Endometrial microvascular endothelial cells (primary cell): ENCODE data around the gene MFAP5. TPM values are rescaled to one million over a fixed set of nuclear protein-coding genes. Genes with fewer than 3 reads are reported as not detected.

Experiments
- in situ Hi-C: cut with HindIII; loops from 2 replicates; pipeline ENCODE4 v1.10.0; 2017; ENCODE audit warnings: low sequenced_read_pairs, low pct_unique_long_range_greater_than_20kb; ENCODE audit errors: inconsistent ontology term
- total RNA-seq: library from RNA; depleted of rRNA; stranded (reverse); fragments of >200 nt; gene quantifications from one replicate; pipeline ENCODE4 v1.2.3, GENCODE V29; 2015; ENCODE audit errors: inconsistent ontology term

Gene MFAP5, protein sequence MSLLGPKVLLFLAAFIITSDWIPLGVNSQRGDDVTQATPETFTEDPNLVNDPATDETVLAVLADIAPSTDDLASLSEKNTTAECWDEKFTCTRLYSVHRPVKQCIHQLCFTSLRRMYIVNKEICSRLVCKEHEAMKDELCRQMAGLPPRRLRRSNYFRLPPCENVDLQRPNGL
- total RNA-seq = not detected

DNA sequence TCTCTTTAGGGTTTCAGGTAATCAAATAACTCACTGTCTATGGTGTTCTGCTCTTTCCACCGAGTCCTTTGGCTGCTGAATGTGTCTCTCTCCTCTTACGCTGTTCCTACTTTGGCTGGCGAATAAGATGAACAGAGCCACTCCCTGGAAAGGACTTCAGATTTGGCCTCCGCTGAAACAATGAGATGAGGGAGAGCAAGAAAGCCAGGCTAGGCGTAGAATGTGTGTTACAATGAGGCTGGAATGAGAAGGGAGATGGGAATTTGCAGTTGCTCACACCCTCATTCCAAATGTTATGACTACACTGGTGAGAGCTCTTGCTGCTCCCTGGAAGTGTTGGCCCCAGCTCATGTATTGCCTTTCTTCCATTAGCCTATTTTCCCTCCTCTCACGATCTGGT, at the start of gene MFAP5:
MFAP5 (minus strand) TSS at position 234 of the 400 bp plus-strand sequence. CDS start 722 bp downstream, outside the sequence.
- in situ Hi-C loops = no loop called here

DNA sequence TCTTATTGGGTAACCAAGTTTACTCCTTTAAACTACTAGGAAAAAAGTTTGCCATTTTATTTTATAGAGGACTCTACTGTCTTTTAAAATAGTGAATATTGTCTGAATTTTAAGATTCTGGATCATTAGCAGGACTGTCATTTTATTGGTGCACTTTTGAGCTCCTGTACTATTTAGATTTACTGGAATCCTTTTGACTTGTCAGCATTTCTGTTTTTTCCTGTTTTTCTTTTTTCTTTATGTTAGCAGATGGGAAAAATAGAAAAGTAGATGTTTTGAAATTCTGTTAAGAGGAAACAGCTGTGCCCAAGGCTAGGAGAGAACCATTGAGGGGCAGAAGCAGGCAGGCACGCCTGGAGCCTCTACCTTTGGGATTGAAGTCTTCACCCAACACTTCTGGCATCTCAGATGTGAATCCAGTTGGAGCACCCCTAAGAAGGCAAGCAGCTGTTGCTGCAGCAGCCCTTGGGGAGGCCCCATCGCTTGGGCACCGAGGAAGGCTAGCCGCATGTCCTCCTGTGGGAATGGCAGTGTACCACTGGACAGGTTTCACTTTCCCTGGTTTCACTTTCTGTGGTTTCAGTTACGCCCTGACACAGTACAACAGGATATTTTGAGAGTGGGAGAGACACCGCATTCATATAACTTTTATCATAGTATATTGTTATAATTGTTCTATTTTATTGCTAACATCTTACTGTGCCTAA, 46.7 kb upstream of the MFAP5 start:
- in situ Hi-C loops = no loop called here

- in situ Hi-C loops = no loop called here
These were observed 39.5 kb upstream of the MFAP5 start for GRCh38 chr12:8702159-8702558.

DNA sequence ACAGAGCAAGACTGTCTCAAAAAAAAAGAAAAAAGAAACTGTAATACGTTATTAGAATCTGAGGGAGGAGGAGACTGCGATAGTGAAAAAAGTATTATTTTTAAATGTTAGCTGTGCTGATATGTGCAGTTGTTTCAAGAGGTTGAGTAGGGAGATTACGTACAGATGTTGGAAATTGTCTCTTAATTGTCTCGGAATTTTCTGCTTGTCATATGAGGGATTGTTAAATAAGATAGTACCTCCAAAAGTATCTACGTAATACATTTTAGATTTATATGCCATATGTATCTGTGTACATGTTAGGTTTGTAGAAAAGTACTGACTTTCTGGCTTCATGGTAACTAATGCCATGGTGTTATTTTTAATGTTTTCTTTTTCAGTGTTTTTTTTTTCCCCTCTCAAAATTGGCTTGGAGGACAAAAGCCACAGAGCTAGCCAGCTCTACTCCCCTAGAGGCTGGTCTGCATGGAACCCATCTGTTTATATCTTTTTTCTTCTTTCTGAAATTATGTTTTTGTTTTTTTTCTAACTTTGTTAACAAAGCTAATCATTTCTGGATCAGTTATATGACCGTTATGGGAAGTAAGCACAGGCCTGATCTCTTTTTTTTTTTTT, 38.5 kb upstream of the MFAP5 start:
- in situ Hi-C loops = no loop called here

GRCh38 chr12:8699714-8700113, 37.1 kb upstream of the MFAP5 start:
- in situ Hi-C loops = no loop called here

GRCh38 chr12:8698879-8699278, 36.3 kb upstream of the MFAP5 start:
- in situ Hi-C loops = no loop called here

GRCh38 chr12:8698132-8698851, 35.7 kb upstream of the MFAP5 start:
- in situ Hi-C loops = no loop called here

DNA sequence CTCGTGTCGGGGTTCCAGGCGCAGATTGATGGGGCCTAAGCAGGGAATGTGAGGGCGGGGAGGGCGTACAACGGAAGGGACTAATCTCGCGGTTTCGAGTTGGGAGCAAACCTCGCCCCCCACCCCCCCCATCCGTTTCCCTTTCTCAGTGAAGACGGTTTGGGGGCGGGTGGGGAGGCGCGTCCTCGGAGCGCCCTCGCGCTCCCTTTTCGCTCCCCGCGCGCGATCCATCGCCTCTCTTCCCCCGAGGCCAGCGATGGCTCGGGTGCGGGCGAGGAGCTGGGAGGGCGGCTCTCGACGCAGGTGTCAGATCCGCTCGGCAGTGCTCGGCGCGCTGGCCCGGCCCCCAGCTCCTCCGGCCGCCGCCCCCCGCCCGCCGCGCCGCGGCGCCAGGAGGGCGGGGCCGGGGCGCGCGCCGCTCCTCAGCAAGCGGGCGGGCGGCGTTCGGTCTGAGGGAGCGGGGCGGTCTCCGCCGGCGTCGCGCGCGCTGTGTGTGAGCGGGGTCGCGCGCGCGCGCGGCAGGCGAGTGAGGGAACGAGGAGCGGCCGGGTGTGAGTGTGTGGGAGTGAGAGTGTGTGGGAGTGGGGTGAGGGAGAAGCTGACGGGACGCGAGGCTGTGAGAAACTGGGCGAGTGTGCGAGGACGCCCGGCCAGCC, 35.0 kb upstream of the MFAP5 start, which contains the start of gene RIMKLB:
RIMKLB (plus strand) TSS at position 516 of the 656 bp plus-strand sequence. CDS start 15,876 bp downstream, outside the sequence.
- in situ Hi-C loops = no loop called here

- in situ Hi-C loops = no loop called here
These were observed 34.5 kb upstream of the MFAP5 start for GRCh38 chr12:8697120-8697475.

- in situ Hi-C loops = no loop called here
These were observed 33.9 kb upstream of the MFAP5 start for GRCh38 chr12:8696442-8697090.

DNA sequence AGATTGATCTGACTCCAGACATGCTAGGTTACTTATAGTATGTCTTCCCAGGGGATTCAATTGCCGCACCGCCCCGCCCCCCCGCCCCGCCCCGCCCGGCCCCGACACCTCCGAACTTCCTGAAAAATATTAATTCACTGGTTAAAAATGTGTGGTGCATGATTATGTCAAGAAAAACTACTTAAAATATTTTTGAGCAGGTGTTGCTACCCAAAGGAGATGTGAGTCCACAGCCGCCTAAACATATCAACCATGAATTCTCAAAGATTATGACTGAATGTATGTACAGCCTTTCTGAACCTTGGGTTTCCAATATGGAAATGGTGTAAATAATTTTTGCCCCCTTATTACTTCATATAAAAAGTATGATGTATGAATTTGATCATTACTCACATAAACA, 32.5 kb upstream of the MFAP5 start:
- in situ Hi-C loops = no loop called here

DNA sequence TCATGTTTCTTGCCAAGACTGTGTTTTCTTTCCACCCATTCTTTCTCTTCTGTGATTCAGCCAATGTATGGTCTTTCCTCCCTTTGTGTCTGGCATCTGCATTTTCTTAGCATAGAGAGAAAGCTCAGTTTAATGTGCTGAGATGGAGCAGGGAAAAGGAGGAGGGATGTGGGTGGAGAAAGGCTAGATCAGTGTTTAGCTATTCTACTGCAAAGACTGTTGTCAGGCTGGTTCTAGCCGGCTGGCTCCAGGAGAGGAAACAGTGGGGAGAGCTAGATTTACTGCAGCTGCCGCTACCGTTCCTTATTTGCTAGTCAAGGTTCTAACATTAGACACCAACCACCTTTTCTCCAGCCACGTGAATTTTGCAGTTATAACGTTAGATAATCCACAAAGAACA, 29.9 kb upstream of the MFAP5 start:
- in situ Hi-C loops = no loop called here

- in situ Hi-C loops = no loop called here
These were observed 27.1 kb upstream of the MFAP5 start for GRCh38 chr12:8689681-8690080.

GRCh38 chr12:8687846-8688601, 25.4 kb upstream of the MFAP5 start:
- in situ Hi-C loops = no loop called here

- in situ Hi-C loops = no loop called here
These were observed 22.4 kb upstream of the MFAP5 start for GRCh38 chr12:8685051-8685450.

DNA sequence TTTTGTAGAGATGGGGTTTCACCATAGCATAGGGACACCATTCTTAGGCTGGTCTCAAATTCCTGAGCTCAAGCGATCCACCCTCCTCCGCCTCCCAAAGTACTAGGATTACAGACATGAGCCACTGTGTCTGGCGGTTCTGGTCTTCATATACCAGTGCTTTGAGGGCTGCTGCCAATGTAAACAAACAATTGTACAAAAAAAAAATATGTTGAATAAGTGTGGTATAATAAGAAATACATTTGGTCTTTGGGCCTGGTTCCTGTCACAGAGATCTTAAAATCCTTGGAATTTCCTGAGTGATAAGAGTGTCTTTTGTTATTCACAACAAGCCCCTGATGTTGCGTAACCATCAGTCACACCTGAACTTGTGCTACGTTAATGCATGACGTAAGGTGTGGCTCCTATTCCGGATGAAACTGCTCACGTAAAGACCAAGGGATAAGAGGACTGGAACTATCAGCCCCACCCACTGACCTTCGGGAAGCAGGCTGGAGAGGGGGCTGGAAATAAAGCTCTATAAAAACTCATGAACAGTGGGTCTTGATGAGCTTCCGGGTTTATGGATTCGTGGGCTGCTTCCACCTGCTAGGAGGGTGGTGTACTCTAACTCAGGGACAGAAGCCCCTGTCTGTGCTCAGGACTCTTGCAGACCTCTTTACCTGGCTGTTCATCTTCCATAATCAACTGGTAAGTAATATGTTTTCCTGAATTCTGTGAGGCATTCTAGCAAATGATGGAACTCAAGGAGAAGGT, 18.7 kb upstream of the MFAP5 start:
- in situ Hi-C loops = no loop called here

GRCh38 chr12:8680533-8680932, 17.9 kb upstream of the MFAP5 start:
- in situ Hi-C loops = no loop called here
